Muscle layer of colon (tissue), 2 donors: ENCODE measurements around the gene GHDC.
"Not testable (repeated sequence)": the region's sequence is repeated elsewhere in the genome, so short reads cannot be mapped to it uniquely, and the experiment has no call there.

Experiments
- H3K27ac ChIP-seq: one replicate; pipeline ENCODE4 v1.7.0; 2013; ENCODE audit warnings: low read depth, mild to moderate bottlenecking, low read length, moderate library complexity
- H3K27me3 ChIP-seq, 2 donors: one replicate each; pipeline ENCODE4 v1.7.0; 2013; ENCODE audit warnings: low read length in 2 of 2, mild to moderate bottlenecking in 2 of 2; ENCODE audit not compliant: insufficient read depth in 2 of 2, control insufficient read depth in 1 of 2
- H3K36me3 ChIP-seq: one replicate; pipeline ENCODE4 v1.7.0; 2013; ENCODE audit warnings: mild to moderate bottlenecking, low read length; ENCODE audit not compliant: insufficient read depth
- H3K4me1 ChIP-seq: one replicate; pipeline ENCODE4 v1.7.0; 2013; ENCODE audit warnings: mild to moderate bottlenecking, low read length; ENCODE audit not compliant: insufficient read depth
- H3K4me3 ChIP-seq, 2 donors: one replicate each; pipeline ENCODE4 v1.7.0; 2013; ENCODE audit warnings: low read length in 2 of 2, low read depth in 1 of 2, mild to moderate bottlenecking in 1 of 2, moderate library complexity in 1 of 2
- H3K9ac ChIP-seq: one replicate; pipeline ENCODE4 v1.7.0; 2013; ENCODE audit warnings: low read length
- H3K9me3 ChIP-seq: one replicate; pipeline ENCODE4 v1.7.0; 2013; ENCODE audit warnings: mild to moderate bottlenecking, low read length
- donor health status: abdominal sarcoma.
- donor health status: Adenocarcinoma of cecum.

GHDC gene

GRCh38 chr17:42193969-42194899 lies at the start of gene GHDC:
Gene GHDC, minus strand, starts transcription at chr17:42194494. Its CDS starts 913 bp downstream, at chr17:42193581.
- peak within 1 kb of the TSS; percentile 96 for H3K27ac ChIP-seq
- peak within 1 kb of the TSS; percentile 46 for H3K9ac ChIP-seq
- no peaks in the 10 kb centered on the region for H3K27me3 ChIP-seq

GRCh38 chr17:42243493-42243982 lies 49.2 kb upstream of the GHDC start:
- H3K27me3 ChIP-seq = no peaks in the 10 kb centered on the region
- H3K4me3 ChIP-seq = no peak overlapping the region
- H3K36me3 ChIP-seq = no peaks in the 10 kb centered on the region
- no peak overlapping the region for H3K9ac ChIP-seq
- peaks cover 15% of the 10 kb centered on the region for H3K4me1 ChIP-seq
- H3K27ac ChIP-seq = no peak overlapping the region
- no peaks in the 10 kb centered on the region for H3K9me3 ChIP-seq

More at GRCh38 chr17:42193969-42194899, at the start of gene GHDC:
- no peaks in the 10 kb centered on the region for H3K36me3 ChIP-seq
- H3K4me3 ChIP-seq = peak within 1 kb of the TSS; percentile 80 to 81
- no peaks in the 10 kb centered on the region for H3K9me3 ChIP-seq
- peaks cover 13% of the 10 kb centered on the region for H3K4me1 ChIP-seq

GRCh38 chr17:42241871-42242270 lies 47.6 kb upstream of the GHDC start:
- Histone ChIP-seq H3K9me3 (no peaks in the 10 kb centered on the region), H3K27me3 (no peaks in the 10 kb centered on the region), H3K27ac (no peak overlapping the region), H3K9ac (no peak overlapping the region), H3K4me3 (no peak overlapping the region), H3K36me3 (no peaks in the 10 kb centered on the region), H3K4me1 (peaks cover 5% of the 10 kb centered on the region)

- H3K27me3 ChIP-seq, H3K9me3 ChIP-seq, H3K36me3 ChIP-seq, H3K27ac ChIP-seq, H3K9ac ChIP-seq, H3K4me3 ChIP-seq, H3K4me1 ChIP-seq: not testable (repeated sequence)
These were observed 46.6 kb upstream of the GHDC start for GRCh38 chr17:42240863-42241262.

- H3K27ac ChIP-seq = no peak overlapping the region
- no peaks in the 10 kb centered on the region for H3K36me3 ChIP-seq
- no peaks in the 10 kb centered on the region for H3K27me3 ChIP-seq
- H3K4me3 ChIP-seq = no peak overlapping the region
- H3K4me1 ChIP-seq = no peaks in the 10 kb centered on the region
- no peaks in the 10 kb centered on the region for H3K9me3 ChIP-seq
- H3K9ac ChIP-seq = no peak overlapping the region
These were observed 45.9 kb upstream of the GHDC start for GRCh38 chr17:42240201-42240600.

GRCh38 chr17:42239576-42239975 lies 45.3 kb upstream of the GHDC start:
- not testable (repeated sequence) for H3K9ac ChIP-seq, H3K27me3 ChIP-seq, H3K4me1 ChIP-seq, H3K36me3 ChIP-seq, H3K27ac ChIP-seq, H3K9me3 ChIP-seq, H3K4me3 ChIP-seq

- H3K4me1 ChIP-seq = peaks cover 11% of the 10 kb centered on the region
- H3K9me3 ChIP-seq = no peaks in the 10 kb centered on the region
- H3K36me3 ChIP-seq = no peaks in the 10 kb centered on the region
- no peak overlapping the region for H3K27ac ChIP-seq
- no peaks in the 10 kb centered on the region for H3K27me3 ChIP-seq
- no peak overlapping the region for H3K4me3 ChIP-seq
- H3K9ac ChIP-seq = no peak overlapping the region
These were observed 42.5 kb upstream of the GHDC start for GRCh38 chr17:42236760-42237159.

- no peak overlapping the region for H3K9ac ChIP-seq
- H3K27ac ChIP-seq = no peak overlapping the region
- H3K36me3 ChIP-seq = no peaks in the 10 kb centered on the region
- H3K4me1 ChIP-seq = peaks cover 11% of the 10 kb centered on the region
- H3K27me3 ChIP-seq = no peaks in the 10 kb centered on the region
- no peak overlapping the region for H3K4me3 ChIP-seq
- H3K9me3 ChIP-seq = no peaks in the 10 kb centered on the region
These were observed 39.7 kb upstream of the GHDC start for GRCh38 chr17:42233994-42234393.

GRCh38 chr17:42233156-42233555 lies 38.9 kb upstream of the GHDC start:
- Histone ChIP-seq H3K36me3 (no peaks in the 10 kb centered on the region), H3K9me3 (no peaks in the 10 kb centered on the region), H3K27ac (no peak overlapping the region), H3K4me1 (peaks cover 12% of the 10 kb centered on the region), H3K9ac (no peak overlapping the region), H3K27me3 (no peaks in the 10 kb centered on the region), H3K4me3 (no peak overlapping the region)

- peaks cover 12% of the 10 kb centered on the region for H3K36me3 ChIP-seq
- H3K4me1 ChIP-seq = peaks cover 22% of the 10 kb centered on the region
- no peak overlapping the region for H3K4me3 ChIP-seq
- H3K9me3 ChIP-seq = no peaks in the 10 kb centered on the region
- H3K27me3 ChIP-seq = no peaks in the 10 kb centered on the region
- no peak overlapping the region for H3K9ac ChIP-seq
- no peak overlapping the region for H3K27ac ChIP-seq
These were observed 35.9 kb upstream of the GHDC start for GRCh38 chr17:42230225-42230624.

- H3K9me3 ChIP-seq = no peaks in the 10 kb centered on the region
- peaks cover 23% of the 10 kb centered on the region for H3K36me3 ChIP-seq
- H3K27me3 ChIP-seq = no peaks in the 10 kb centered on the region
- H3K27ac ChIP-seq = no peak overlapping the region
- no peak overlapping the region for H3K9ac ChIP-seq
- peaks cover 11% of the 10 kb centered on the region for H3K4me1 ChIP-seq
- no peak overlapping the region for H3K4me3 ChIP-seq
These were observed 33.8 kb upstream of the GHDC start for GRCh38 chr17:42227849-42228700.
